CD4-positive, CD25-positive, alpha-beta regulatory T cell (primary cell): ENCODE measurements around the gene POTEJ. TPM values are rescaled to one million over a fixed set of nuclear protein-coding genes. Genes with fewer than 3 reads are reported as not detected.
"Not testable (repeated sequence)": the region's sequence is repeated elsewhere in the genome, so short reads cannot be mapped to it uniquely, and the experiment has no call there.

Source experiments
- ATAC-seq, 2 donors: fragments of 150-1000 bp; cut with Tn5 transposase; one replicate each; pipeline ENCODE4 v1.10.0; 2021; ENCODE audit warnings: low read depth in 2 of 2, moderate number of reproducible peaks in 2 of 2, moderate library complexity in 1 of 2
- DNase-seq, 3 donors: peaks; one replicate each; pipeline versions ENCODE4 v3.0.0 to v3.0.0-alpha.2; 2012 to 2022; ENCODE audit warnings: mixed read lengths in 1 of 3
- H3K27ac ChIP-seq: one replicate; pipeline ENCODE4 v1.7.0; 2013; ENCODE audit warnings: mild to moderate bottlenecking, low read length; ENCODE audit not compliant: insufficient read depth, poor library complexity, severe bottlenecking
- H3K27me3 ChIP-seq: one replicate; pipeline ENCODE4 v1.7.0; 2013; ENCODE audit warnings: low read length; ENCODE audit not compliant: control insufficient read depth, insufficient read depth
- H3K36me3 ChIP-seq: one replicate; pipeline ENCODE4 v1.7.0; 2013; ENCODE audit warnings: mild to moderate bottlenecking, low read length, moderate library complexity; ENCODE audit not compliant: control insufficient read depth, insufficient read depth
- H3K4me1 ChIP-seq: 2 replicates; pipeline ENCODE4 v1.7.0; 2013; ENCODE audit warnings: mild to moderate bottlenecking, low read length; ENCODE audit not compliant: insufficient read depth, control insufficient read depth, poor library complexity, severe bottlenecking
- H3K4me3 ChIP-seq: one replicate; pipeline ENCODE4 v1.7.0; 2013; ENCODE audit warnings: low read depth, mild to moderate bottlenecking, low read length, moderate library complexity
- H3K9me3 ChIP-seq, 2 experiments: 1 replicate in 1 of 2; 2 replicates in 1 of 2; pipeline ENCODE4 v1.7.0; 2013; ENCODE audit warnings: low read length in 2 of 2, mild to moderate bottlenecking in 1 of 2, moderate library complexity in 1 of 2; ENCODE audit not compliant: control insufficient read depth in 2 of 2
- H3K27ac Mint-ChIP-seq, 3 donors: one replicate each; pipeline ENCODE4 v1.8.0; 2020 to 2022; ENCODE audit warnings: mild to moderate bottlenecking in 3 of 3, mixed read lengths in 3 of 3, moderate library complexity in 2 of 3
- H3K27me3 Mint-ChIP-seq: one replicate; pipeline ENCODE4 v1.8.0; 2022; ENCODE audit warnings: mild to moderate bottlenecking, mixed read lengths
- H3K36me3 Mint-ChIP-seq: one replicate; pipeline ENCODE4 v1.8.0; 2020; ENCODE audit warnings: mixed read lengths
- H3K4me1 Mint-ChIP-seq, 4 donors: one replicate each; pipeline ENCODE4 v1.8.0; 2020 to 2022; ENCODE audit warnings: mixed read lengths in 4 of 4, mild to moderate bottlenecking in 1 of 4
- H3K4me3 Mint-ChIP-seq, 4 donors: one replicate each; pipeline ENCODE4 v1.8.0; 2020 to 2022; ENCODE audit warnings: mild to moderate bottlenecking in 4 of 4, mixed read lengths in 4 of 4, moderate library complexity in 3 of 4
- H3K9me3 Mint-ChIP-seq, 7 donors: one replicate each; pipeline ENCODE4 v1.8.0; 2020 to 2022; ENCODE audit warnings: mixed read lengths in 7 of 7, mild to moderate bottlenecking in 3 of 7, moderate library complexity in 2 of 7
- polyA plus RNA-seq, 4 donors: library from polyadenylated mRNA; unstranded; fragments of 300-500 nt; fragmentation: Illumina TruSeq; gene quantifications; one replicate each; pipeline ENCODE4 v1.2.3, GENCODE V29; 2021
- total RNA-seq: library from RNA; stranded (reverse); gene quantifications from one replicate; pipeline ENCODE4 v1.2.3, GENCODE V29; 2022

The POTEJ gene
- total and polyA plus RNA-seq, 5 donors from 2014 or later, result not detected

- H3K27me3 ChIP-seq, H3K36me3 ChIP-seq, H3K27ac Mint-ChIP-seq, H3K4me1 ChIP-seq, H3K4me3 ChIP-seq, H3K27me3 Mint-ChIP-seq, H3K36me3 Mint-ChIP-seq, H3K4me3 Mint-ChIP-seq, H3K9me3 ChIP-seq, DNase-seq, H3K27ac ChIP-seq, H3K9me3 Mint-ChIP-seq, ATAC-seq, H3K4me1 Mint-ChIP-seq: not testable (repeated sequence)
Measured at GRCh38 chr2:130609002-130609920, 2.0 kb upstream of the POTEJ start.

GRCh38 chr2:130610486-130610885, 754 bp upstream of the POTEJ start:
- H3K9me3 Mint-ChIP-seq, H3K4me1 ChIP-seq, H3K4me3 ChIP-seq, H3K27me3 Mint-ChIP-seq, DNase-seq, ATAC-seq, H3K27me3 ChIP-seq, H3K4me1 Mint-ChIP-seq, H3K27ac Mint-ChIP-seq, H3K4me3 Mint-ChIP-seq, H3K36me3 Mint-ChIP-seq, H3K27ac ChIP-seq, H3K9me3 ChIP-seq, H3K36me3 ChIP-seq: not testable (repeated sequence)

GRCh38 chr2:130628784-130629475, 17.7 kb downstream of the POTEJ start:
- not testable (repeated sequence) for H3K27me3 Mint-ChIP-seq, H3K4me3 Mint-ChIP-seq, ATAC-seq

GRCh38 chr2:130638973-130639372, 27.7 kb downstream of the POTEJ start:
- not testable (repeated sequence) for H3K36me3 ChIP-seq, H3K4me1 Mint-ChIP-seq, H3K4me3 ChIP-seq, H3K9me3 ChIP-seq, DNase-seq, ATAC-seq, H3K9me3 Mint-ChIP-seq, H3K27me3 ChIP-seq, H3K27ac Mint-ChIP-seq, H3K4me3 Mint-ChIP-seq, H3K4me1 ChIP-seq, H3K36me3 Mint-ChIP-seq, H3K27ac ChIP-seq, H3K27me3 Mint-ChIP-seq

More at GRCh38 chr2:130628784-130629475, 17.7 kb downstream of the POTEJ start:
- H3K27me3 ChIP-seq, H3K9me3 ChIP-seq, H3K36me3 ChIP-seq, H3K36me3 Mint-ChIP-seq, H3K27ac Mint-ChIP-seq, H3K27ac ChIP-seq, H3K4me1 ChIP-seq, H3K9me3 Mint-ChIP-seq, H3K4me1 Mint-ChIP-seq, H3K4me3 ChIP-seq, DNase-seq: not testable (repeated sequence)

GRCh38 chr2:130641688-130642087, 30.4 kb downstream of the POTEJ start:
- ATAC-seq, H3K4me3 Mint-ChIP-seq, H3K27me3 Mint-ChIP-seq, DNase-seq, H3K4me1 Mint-ChIP-seq, H3K27ac ChIP-seq, H3K27ac Mint-ChIP-seq, H3K36me3 Mint-ChIP-seq, H3K4me1 ChIP-seq, H3K27me3 ChIP-seq, H3K9me3 ChIP-seq, H3K4me3 ChIP-seq, H3K36me3 ChIP-seq, H3K9me3 Mint-ChIP-seq: not testable (repeated sequence)

- not testable (repeated sequence) for H3K9me3 Mint-ChIP-seq, ATAC-seq, H3K4me3 Mint-ChIP-seq, H3K27ac Mint-ChIP-seq, H3K36me3 Mint-ChIP-seq, H3K27ac ChIP-seq, H3K36me3 ChIP-seq, H3K27me3 ChIP-seq, DNase-seq, H3K9me3 ChIP-seq, H3K4me1 Mint-ChIP-seq, H3K4me1 ChIP-seq, H3K4me3 ChIP-seq, H3K27me3 Mint-ChIP-seq
Measured at GRCh38 chr2:130649285-130649684, 38.0 kb downstream of the POTEJ start.

- not testable (repeated sequence) for H3K36me3 Mint-ChIP-seq, H3K27me3 ChIP-seq, H3K4me3 ChIP-seq, H3K4me1 Mint-ChIP-seq, DNase-seq, H3K36me3 ChIP-seq, H3K27ac Mint-ChIP-seq, H3K9me3 Mint-ChIP-seq, H3K4me1 ChIP-seq, H3K4me3 Mint-ChIP-seq, H3K9me3 ChIP-seq, H3K27ac ChIP-seq, H3K27me3 Mint-ChIP-seq, ATAC-seq
Measured at GRCh38 chr2:130664506-130664905, 53.3 kb downstream of the POTEJ start.

GRCh38 chr2:130665596-130665995, 54.4 kb downstream of the POTEJ start:
- ATAC-seq, H3K9me3 ChIP-seq, H3K27ac Mint-ChIP-seq, H3K4me1 Mint-ChIP-seq, H3K27me3 Mint-ChIP-seq, H3K27me3 ChIP-seq, H3K4me1 ChIP-seq, H3K4me3 Mint-ChIP-seq, H3K9me3 Mint-ChIP-seq, H3K36me3 Mint-ChIP-seq, H3K36me3 ChIP-seq, H3K4me3 ChIP-seq, H3K27ac ChIP-seq, DNase-seq: not testable (repeated sequence)
